Measurements from ENCODE around the gene DHX40. TPM values are rescaled to one million over a fixed set of nuclear protein-coding genes. Genes with fewer than 3 reads are reported as not detected.
"Not testable (repeated sequence)": the region's sequence is repeated elsewhere in the genome, so short reads cannot be mapped to it uniquely, and the experiment has no call there.

The DHX40 gene
- total RNA-seq, 1 donor from 2014 or later: 54.3 TPM

DNA sequence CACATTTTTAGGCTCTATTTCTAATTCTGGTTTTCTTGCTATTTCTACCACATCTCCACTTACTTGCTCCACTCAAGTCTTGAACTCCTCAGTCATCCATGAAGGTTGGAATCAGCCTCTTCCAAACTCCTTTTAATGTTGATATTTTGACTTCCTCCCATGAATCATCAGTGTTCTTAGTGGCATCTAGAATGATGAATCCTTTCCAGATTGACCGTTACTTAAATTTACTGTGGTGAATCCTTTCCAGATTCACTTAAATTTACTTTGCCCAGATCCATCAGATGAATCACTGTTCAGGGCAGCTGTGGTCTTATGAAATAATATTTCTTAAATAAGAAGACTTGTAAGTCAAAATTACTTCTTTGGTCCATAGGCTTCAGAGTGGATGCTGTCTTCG is 86.7 kb downstream of the DHX40 start:
- peaks cover 0 to 2% (median 0%) of the 10 kb centered on the region in 3 donors for H3K4me1 ChIP-seq (ENCODE audit: control insufficient read depth in 3 of 3, insufficient read depth in 3 of 3, low read length in 3 of 3)
- H3K36me3 ChIP-seq (ENCODE audit: control insufficient read depth in 3 of 3, insufficient read depth in 3 of 3, low read length in 3 of 3): peaks cover 27 to 77% (median 61%) of the 10 kb centered on the region in 3 donors

DNA sequence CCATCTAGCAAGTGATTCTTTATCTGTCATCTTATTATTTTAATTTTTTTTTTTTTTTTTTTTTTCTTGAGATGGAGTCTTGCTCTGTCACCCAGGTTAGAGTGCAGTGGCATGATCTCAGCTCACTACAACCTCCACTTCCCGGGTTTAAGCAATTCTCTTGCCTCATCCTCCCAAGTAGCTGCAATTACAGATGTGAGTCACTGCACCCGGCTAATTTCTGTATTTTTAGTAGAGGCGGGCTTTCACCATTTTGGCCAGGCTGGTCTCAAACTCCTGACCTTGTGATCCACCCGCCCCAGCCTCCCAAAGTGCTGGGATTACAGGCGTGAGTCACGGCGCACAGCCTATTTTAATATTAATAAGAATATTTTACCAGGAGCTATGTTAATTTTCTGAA is 91.2 kb downstream of the DHX40 start:
- H3K36me3 ChIP-seq (ENCODE audit: control insufficient read depth in 3 of 3, insufficient read depth in 3 of 3, low read length in 3 of 3): peaks cover 34 to 69% (median 58%) of the 10 kb centered on the region in 3 donors
- not testable (repeated sequence) for H3K27ac ChIP-seq (ENCODE audit: low read depth, low read length); H3K4me3 ChIP-seq (ENCODE audit: low read length in 3 of 3); H3K27me3 ChIP-seq (ENCODE audit: control insufficient read depth in 3 of 3, insufficient read depth in 3 of 3, low read length in 3 of 3); H3K4me1 ChIP-seq (ENCODE audit: control insufficient read depth in 3 of 3, insufficient read depth in 3 of 3, low read length in 3 of 3); H3K9me3 ChIP-seq (ENCODE audit: control insufficient read depth in 3 of 3, low read length in 3 of 3); H3K9ac ChIP-seq (ENCODE audit: low read depth in 1 of 3, low read length in 3 of 3)

More for the DNA sequence above, 86.7 kb downstream of the DHX40 start:
- Histone ChIP-seq H3K9me3 (ENCODE audit: control insufficient read depth in 3 of 3, low read length in 3 of 3) (peaks cover 0 to 3% (median 0%) of the 10 kb centered on the region in 3 donors), H3K27me3 (ENCODE audit: control insufficient read depth in 3 of 3, insufficient read depth in 3 of 3, low read length in 3 of 3) (no peaks in the 10 kb centered on the region), H3K27ac (ENCODE audit: low read depth, low read length) (no peak overlapping the region), H3K4me3 (ENCODE audit: low read length in 3 of 3) (no peak overlapping the region), H3K9ac (ENCODE audit: low read depth in 1 of 3, low read length in 3 of 3) (no peak overlapping the region)

Small RNA genes lying within 50 kb of the gene (small RNA-seq; reads per million reads assigned to genes)
- 0.09 reads per million for gene RNU4-13P

Other genes with a start within 250 kb of the DHX40 start
- 21.9 TPM for gene YPEL2, start 234.0 kb upstream of the DHX40 start, total RNA-seq
- gene CLTC, start 54.3 kb downstream of the DHX40 start, total RNA-seq: 236 TPM
- gene PTRH2, start 141.8 kb downstream of the DHX40 start, total RNA-seq: 18.3 TPM
- 128 TPM for gene VMP1, start 142.0 kb downstream of the DHX40 start, total RNA-seq

Data from skeletal muscle tissue (tissue), 5 donors.